ENCODE measurements around the gene SPP1. TPM values are rescaled to one million over a fixed set of nuclear protein-coding genes. Genes with fewer than 3 reads are reported as not detected.

SPP1 gene
- total RNA-seq, 1 experiment from 2014 or later = 4.1 TPM

DNA sequence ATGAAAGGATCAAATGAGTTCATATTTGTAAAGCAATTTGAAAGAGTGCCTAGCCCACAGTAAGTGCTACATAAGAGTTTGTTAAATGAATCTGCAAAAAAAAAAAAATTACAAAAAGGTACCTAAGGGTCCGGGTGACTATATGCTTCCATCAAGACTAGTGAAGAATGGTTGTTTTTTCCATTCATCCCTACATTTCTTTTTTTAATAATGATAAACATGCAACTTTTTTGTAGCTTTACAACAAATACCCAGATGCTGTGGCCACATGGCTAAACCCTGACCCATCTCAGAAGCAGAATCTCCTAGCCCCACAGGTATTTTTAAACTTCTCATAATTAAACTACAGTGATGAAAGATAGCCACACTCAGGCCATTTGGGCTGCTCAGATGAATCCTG lies 4.3 kb downstream of the SPP1 start:
- ChIA-PET CTCF (no interaction called here), POLR2A (interaction anchor here (0.6 kb wide), 1 partner anchor 45 kb away, joined by 3 read pairs; no protein-coding TSS in a partner anchor), RAD21 (ENCODE audit: low non-redundant PET in 1 of 2, low total read pairs in 2 of 2, uncharacterized antibody in 2 of 2, unreplicated experiment in 2 of 2) (no interaction called here)
- no peak overlapping the region for H3K27ac ChIP-seq (ENCODE audit: low read depth, low read length)
- H3K4me3 ChIP-seq (replicated peaks in 1 of 2; ENCODE audit: low read depth in 1 of 2, low read length in 2 of 2) = no peak overlapping the region
- H3K9me3 ChIP-seq (ENCODE audit: control insufficient read depth in 1 of 2, insufficient read depth in 1 of 2, low read depth in 1 of 2, low read length in 2 of 2) = no peaks in the 10 kb centered on the region
- H3K4me1 ChIP-seq (ENCODE audit: control insufficient read depth in 1 of 2, insufficient read depth in 2 of 2, low read length in 2 of 2) = peaks cover 2 to 12% of the 10 kb centered on the region in 2 experiments; a peak in 3 of 4 replicates
- BruUV-seq (replicated peaks) = no TSS peak
- no peak overlapping the region for H3K4me2 ChIP-seq (ENCODE audit: low read length)
- intact Hi-C loops (cut with micrococcal nuclease) = loop anchor here (10.0 kb wide), 2 partner anchors 305 to 435 kb away; no protein-coding TSS in a partner anchor
- DNase-seq (ENCODE audit: low read depth, low spot score) = no peak
- no peaks in the 10 kb centered on the region for H3K9me2 ChIP-seq (ENCODE audit: insufficient read depth)
- H4K20me1 ChIP-seq (ENCODE audit: insufficient read depth) = no peaks in the 10 kb centered on the region
- TF ChIP-seq FOSL1 (IDR thresholded peaks at IDR 0.05; ENCODE audit: low read depth) = no peak
- no peak for TF ChIP-seq CEBPB (IDR thresholded peaks at IDR 0.05; ENCODE audit: low read depth)
- no peak for TF ChIP-seq EZH2 (IDR thresholded peaks at IDR 0.05)
- TF ChIP-seq ZNF274 (IDR thresholded peaks at IDR 0.05; ENCODE audit: low read depth, low read length) = no peak
- no peak for TF ChIP-seq SIN3A (IDR thresholded peaks at IDR 0.05; ENCODE audit: low read depth)
- TF ChIP-seq POLR2A (IDR thresholded peaks at IDR 0.05; ENCODE audit: borderline replicate concordance, extremely low read depth, insufficient read depth, insufficient read length) = no peak
- no peak for TF ChIP-seq TCF7L2 (IDR thresholded peaks at IDR 0.05; ENCODE audit: borderline replicate concordance, extremely low read depth, insufficient read depth, insufficient read length)
- TF ChIP-seq JUND (IDR thresholded peaks at IDR 0.05) = no peak
- TF ChIP-seq SRF (IDR thresholded peaks at IDR 0.05; ENCODE audit: low read depth) = no peak
- TF ChIP-seq POLR2AphosphoS5 (IDR thresholded peaks at IDR 0.05; ENCODE audit: low read depth, low read length) = no peak
- TF ChIP-seq SP1 (IDR thresholded peaks at IDR 0.05; ENCODE audit: low read depth) = no peak
- no peak for TF ChIP-seq YY1 (IDR thresholded peaks at IDR 0.05; ENCODE audit: extremely low read depth, insufficient replicate concordance, low read depth, low read length)
- TF ChIP-seq, protein P1, sequence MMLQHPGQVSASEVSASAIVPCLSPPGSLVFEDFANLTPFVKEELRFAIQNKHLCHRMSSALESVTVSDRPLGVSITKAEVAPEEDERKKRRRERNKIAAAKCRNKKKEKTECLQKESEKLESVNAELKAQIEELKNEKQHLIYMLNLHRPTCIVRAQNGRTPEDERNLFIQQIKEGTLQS (IDR thresholded peaks at IDR 0.05) = no peak
- TF ChIP-seq, protein P2, sequence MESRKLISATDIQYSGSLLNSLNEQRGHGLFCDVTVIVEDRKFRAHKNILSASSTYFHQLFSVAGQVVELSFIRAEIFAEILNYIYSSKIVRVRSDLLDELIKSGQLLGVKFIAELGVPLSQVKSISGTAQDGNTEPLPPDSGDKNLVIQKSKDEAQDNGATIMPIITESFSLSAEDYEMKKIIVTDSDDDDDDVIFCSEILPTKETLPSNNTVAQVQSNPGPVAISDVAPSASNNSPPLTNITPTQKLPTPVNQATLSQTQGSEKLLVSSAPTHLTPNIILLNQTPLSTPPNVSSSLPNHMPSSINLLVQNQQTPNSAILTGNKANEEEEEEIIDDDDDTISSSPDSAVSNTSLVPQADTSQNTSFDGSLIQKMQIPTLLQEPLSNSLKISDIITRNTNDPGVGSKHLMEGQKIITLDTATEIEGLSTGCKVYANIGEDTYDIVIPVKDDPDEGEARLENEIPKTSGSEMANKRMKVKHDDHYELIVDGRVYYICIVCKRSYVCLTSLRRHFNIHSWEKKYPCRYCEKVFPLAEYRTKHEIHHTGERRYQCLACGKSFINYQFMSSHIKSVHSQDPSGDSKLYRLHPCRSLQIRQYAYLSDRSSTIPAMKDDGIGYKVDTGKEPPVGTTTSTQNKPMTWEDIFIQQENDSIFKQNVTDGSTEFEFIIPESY (IDR thresholded peaks at IDR 0.05; ENCODE audit: extremely low read depth, insufficient replicate concordance, low read length) = no peak
- TF ChIP-seq, protein P3, sequence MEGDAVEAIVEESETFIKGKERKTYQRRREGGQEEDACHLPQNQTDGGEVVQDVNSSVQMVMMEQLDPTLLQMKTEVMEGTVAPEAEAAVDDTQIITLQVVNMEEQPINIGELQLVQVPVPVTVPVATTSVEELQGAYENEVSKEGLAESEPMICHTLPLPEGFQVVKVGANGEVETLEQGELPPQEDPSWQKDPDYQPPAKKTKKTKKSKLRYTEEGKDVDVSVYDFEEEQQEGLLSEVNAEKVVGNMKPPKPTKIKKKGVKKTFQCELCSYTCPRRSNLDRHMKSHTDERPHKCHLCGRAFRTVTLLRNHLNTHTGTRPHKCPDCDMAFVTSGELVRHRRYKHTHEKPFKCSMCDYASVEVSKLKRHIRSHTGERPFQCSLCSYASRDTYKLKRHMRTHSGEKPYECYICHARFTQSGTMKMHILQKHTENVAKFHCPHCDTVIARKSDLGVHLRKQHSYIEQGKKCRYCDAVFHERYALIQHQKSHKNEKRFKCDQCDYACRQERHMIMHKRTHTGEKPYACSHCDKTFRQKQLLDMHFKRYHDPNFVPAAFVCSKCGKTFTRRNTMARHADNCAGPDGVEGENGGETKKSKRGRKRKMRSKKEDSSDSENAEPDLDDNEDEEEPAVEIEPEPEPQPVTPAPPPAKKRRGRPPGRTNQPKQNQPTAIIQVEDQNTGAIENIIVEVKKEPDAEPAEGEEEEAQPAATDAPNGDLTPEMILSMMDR (IDR thresholded peaks at IDR 0.05 in 2 of 3, conservative IDR thresholded peaks at IDR 0.05 in 1 of 3; ENCODE audit: borderline replicate concordance in 1 of 3, insufficient read depth in 1 of 3, low read depth in 2 of 3, low read length in 2 of 3) = no peak
- TF ChIP-seq, protein P4, sequence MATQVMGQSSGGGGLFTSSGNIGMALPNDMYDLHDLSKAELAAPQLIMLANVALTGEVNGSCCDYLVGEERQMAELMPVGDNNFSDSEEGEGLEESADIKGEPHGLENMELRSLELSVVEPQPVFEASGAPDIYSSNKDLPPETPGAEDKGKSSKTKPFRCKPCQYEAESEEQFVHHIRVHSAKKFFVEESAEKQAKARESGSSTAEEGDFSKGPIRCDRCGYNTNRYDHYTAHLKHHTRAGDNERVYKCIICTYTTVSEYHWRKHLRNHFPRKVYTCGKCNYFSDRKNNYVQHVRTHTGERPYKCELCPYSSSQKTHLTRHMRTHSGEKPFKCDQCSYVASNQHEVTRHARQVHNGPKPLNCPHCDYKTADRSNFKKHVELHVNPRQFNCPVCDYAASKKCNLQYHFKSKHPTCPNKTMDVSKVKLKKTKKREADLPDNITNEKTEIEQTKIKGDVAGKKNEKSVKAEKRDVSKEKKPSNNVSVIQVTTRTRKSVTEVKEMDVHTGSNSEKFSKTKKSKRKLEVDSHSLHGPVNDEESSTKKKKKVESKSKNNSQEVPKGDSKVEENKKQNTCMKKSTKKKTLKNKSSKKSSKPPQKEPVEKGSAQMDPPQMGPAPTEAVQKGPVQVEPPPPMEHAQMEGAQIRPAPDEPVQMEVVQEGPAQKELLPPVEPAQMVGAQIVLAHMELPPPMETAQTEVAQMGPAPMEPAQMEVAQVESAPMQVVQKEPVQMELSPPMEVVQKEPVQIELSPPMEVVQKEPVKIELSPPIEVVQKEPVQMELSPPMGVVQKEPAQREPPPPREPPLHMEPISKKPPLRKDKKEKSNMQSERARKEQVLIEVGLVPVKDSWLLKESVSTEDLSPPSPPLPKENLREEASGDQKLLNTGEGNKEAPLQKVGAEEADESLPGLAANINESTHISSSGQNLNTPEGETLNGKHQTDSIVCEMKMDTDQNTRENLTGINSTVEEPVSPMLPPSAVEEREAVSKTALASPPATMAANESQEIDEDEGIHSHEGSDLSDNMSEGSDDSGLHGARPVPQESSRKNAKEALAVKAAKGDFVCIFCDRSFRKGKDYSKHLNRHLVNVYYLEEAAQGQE (IDR thresholded peaks at IDR 0.05; ENCODE audit: low read depth) = no peak
- TF ChIP-seq RAD21 (IDR thresholded peaks at IDR 0.05; ENCODE audit: low read depth) = no peak
- ATAC-seq = no peak
- no peak overlapping the region for H3K9ac ChIP-seq (ENCODE audit: low read length)
- H3K36me3 ChIP-seq (ENCODE audit: control insufficient read depth in 1 of 2, insufficient read depth in 2 of 2, low read length in 2 of 2) = no peaks in the 10 kb centered on the region
- no peaks in the 10 kb centered on the region for H3K79me2 ChIP-seq (ENCODE audit: insufficient read depth, low read length)
- no peaks in the 10 kb centered on the region for H3K27me3 ChIP-seq (ENCODE audit: insufficient read depth, low read length)
- no peak overlapping the region for H2AFZ ChIP-seq (ENCODE audit: low read depth, low read length, poor library complexity, severe bottlenecking)
